Activated gamma-delta T cell (primary cell): Measurements from ENCODE around the gene ZNF563.
A peak's percentile ranks its signal among the peaks of the same experiment; 100 is the strongest.
"Not testable (repeated sequence)": the region's sequence is repeated elsewhere in the genome, so short reads cannot be mapped to it uniquely, and the experiment has no call there.

Source experiments
- DNase-seq: peaks from one replicate; lab custom pipeline; 2025; lab: John Stamatoyannopoulos, UW
- total RNA-seq, 2 donors: gene quantifications; one replicate each; lab custom pipeline; 2026; lab: John Stamatoyannopoulos, UW

Gene ZNF563
- 9.3 to 18.3 reads per million in 2 donors for total RNA-seq

GRCh38 chr19:12333162-12334159 lies at the start of gene ZNF563:
ZNF563 (minus strand) TSS chr19:12333633; CDS start chr19:12333482, 151 bp downstream.
- DNase-seq: peak; percentile 63

- no peak for DNase-seq
Measured at GRCh38 chr19:12380444-12380737, 47.0 kb upstream of the ZNF563 start.

GRCh38 chr19:12379732-12380443 lies 46.5 kb upstream of the ZNF563 start:
- DNase-seq: no peak

GRCh38 chr19:12374026-12374425 lies 40.6 kb upstream of the ZNF563 start:
- DNase-seq: no peak

- DNase-seq: peak; percentile 35
Measured at GRCh38 chr19:12365236-12366162, 32.1 kb upstream of the ZNF563 start, which contains the start of gene ZNF442. ZNF442 (minus strand) TSS chr19:12365683; CDS start chr19:12363631, 2,052 bp downstream.

GRCh38 chr19:12364391-12365235 lies 31.2 kb upstream of the ZNF563 start:
- DNase-seq: no peak

GRCh38 chr19:12362236-12362635 lies 28.8 kb upstream of the ZNF563 start:
- not testable (repeated sequence) for DNase-seq

GRCh38 chr19:12353375-12353774 lies 19.9 kb upstream of the ZNF563 start:
- no peak for DNase-seq

- no peak for DNase-seq
Measured at GRCh38 chr19:12350890-12351197, 17.4 kb upstream of the ZNF563 start.

GRCh38 chr19:12350185-12350889 lies 16.9 kb upstream of the ZNF563 start:
- no peak for DNase-seq

- no peak for DNase-seq
Measured at GRCh38 chr19:12346896-12347295, 13.5 kb upstream of the ZNF563 start.

GRCh38 chr19:12345197-12345596 lies 11.8 kb upstream of the ZNF563 start:
- no peak for DNase-seq

GRCh38 chr19:12331211-12331941 lies 2.1 kb downstream of the ZNF563 start:
- DNase-seq: no peak

- DNase-seq: no peak
Measured at GRCh38 chr19:12330340-12330739, 3.1 kb downstream of the ZNF563 start.

- DNase-seq: no peak
Measured at GRCh38 chr19:12325690-12326089, 7.7 kb downstream of the ZNF563 start.

GRCh38 chr19:12318782-12319413 lies 14.5 kb downstream of the ZNF563 start:
- no peak for DNase-seq

- DNase-seq: no peak
Measured at GRCh38 chr19:12314553-12314952, 18.9 kb downstream of the ZNF563 start.

- DNase-seq: not testable (repeated sequence)
Measured at GRCh38 chr19:12308891-12309290, 24.5 kb downstream of the ZNF563 start.

GRCh38 chr19:12295191-12295590 lies 38.2 kb downstream of the ZNF563 start:
- no peak for DNase-seq
